HL-60 (cell line): ENCODE data around the gene FUNDC2.

ENCODE experiments used
- DNase-seq, 2 experiments: peaks; one replicate each; pipeline ENCODE4 v3.0.0-alpha.2; 2010 to 2020; ENCODE audit warnings: low read depth in 1 of 2, low spot score in 1 of 2
- H3K27ac ChIP-seq: fragments of 250-450 bp; sonication (Bioruptor Pico); replicated peaks from 2 replicates; pipeline ENCODE4 v1.5.1; 2020; ENCODE audit warnings: mild to moderate bottlenecking, moderate library complexity
- H3K27me3 ChIP-seq: fragments of 250-450 bp; sonication (Bioruptor Pico); 2 replicates; pipeline ENCODE4 v1.5.1; 2021; ENCODE audit warnings: mild to moderate bottlenecking, moderate library complexity; ENCODE audit not compliant: insufficient read depth, poor library complexity, severe bottlenecking
- H3K4me3 ChIP-seq: replicated peaks from 2 replicates; pipeline ENCODE4 v1.5.1; 2011; ENCODE audit warnings: mild to moderate bottlenecking, control low read depth, low read length; ENCODE audit not compliant: insufficient read depth
- CTCF ChIP-seq: IDR thresholded peaks from one replicate; pipeline ENCODE4 v1.5.1; 2011; ENCODE audit warnings: low read length, control low read depth, inconsistent platforms; ENCODE audit not compliant: insufficient read depth
- GABPA ChIP-seq: IDR thresholded peaks from 2 replicates; pipeline ENCODE4 v1.6.1; 2012; ENCODE audit warnings: low read depth
- POLR2AphosphoS5 ChIP-seq: IDR thresholded peaks from 2 replicates; pipeline ENCODE4 v1.6.1; 2012; ENCODE audit warnings: low read depth
- REST ChIP-seq: IDR thresholded peaks from 2 replicates; pipeline ENCODE4 v1.6.1; 2012; ENCODE audit warnings: low read depth; ENCODE audit not compliant: insufficient replicate concordance
- SPI1 ChIP-seq: IDR thresholded peaks from 2 replicates; pipeline ENCODE4 v1.6.1; 2012; ENCODE audit warnings: low read depth, mild to moderate bottlenecking, borderline replicate concordance

FUNDC2 gene

GRCh38 chrX:155071694-155072280 lies 45.1 kb downstream of the FUNDC2 start:
- Histone ChIP-seq H3K27me3 (no peaks in the 10 kb centered on the region), H3K4me3 (peak overlapping the region; percentile 64), H3K27ac (peak overlapping the region; percentile 90)
- peak in 1 of 2 experiments; percentile 31 for DNase-seq
- TF ChIP-seq CTCF (no peak), SPI1 (no peak), REST (no peak), GABPA (no peak), POLR2AphosphoS5 (no peak)

- Histone ChIP-seq H3K27ac (no peak overlapping the region), H3K27me3 (no peaks in the 10 kb centered on the region), H3K4me3 (no peak overlapping the region)
- peak in 1 of 2 experiments; percentile 28 for DNase-seq
- TF ChIP-seq SPI1 (no peak), GABPA (no peak), CTCF (no peak), REST (no peak), POLR2AphosphoS5 (no peak)
These were observed 59.7 kb downstream of the FUNDC2 start for GRCh38 chrX:155086202-155086840.

GRCh38 chrX:155086961-155087735 lies 60.5 kb downstream of the FUNDC2 start:
- no peak for DNase-seq
- H3K4me3 ChIP-seq = no peak overlapping the region
- no peak overlapping the region for H3K27ac ChIP-seq
- H3K27me3 ChIP-seq = no peaks in the 10 kb centered on the region
- TF ChIP-seq CTCF (no peak), SPI1 (no peak), REST (no peak), POLR2AphosphoS5 (no peak), GABPA (no peak)
